Measurements from ENCODE around the gene PPP2R3A.
"Not testable (repeated sequence)": the region's sequence is repeated elsewhere in the genome, so short reads cannot be mapped to it uniquely, and the experiment has no call there.

The PPP2R3A gene

DNA sequence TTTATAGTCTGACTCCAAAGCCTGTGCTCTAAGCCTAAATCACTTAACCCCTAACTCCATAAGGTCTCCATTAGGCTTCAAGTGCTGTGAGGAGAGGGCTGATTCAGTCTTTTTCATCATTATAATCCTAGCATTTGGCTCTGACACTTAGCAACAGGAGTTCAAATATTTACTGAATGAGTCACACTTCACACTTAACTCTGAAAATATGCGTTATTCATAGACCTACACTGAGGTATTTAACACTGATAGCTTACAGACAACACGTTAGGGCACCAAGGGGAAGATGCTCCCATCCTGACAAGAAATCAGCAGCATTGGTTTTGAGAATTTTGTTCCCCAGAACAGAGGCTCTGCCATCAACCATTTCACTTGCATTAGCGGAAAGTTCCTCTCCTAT, 177.1 kb downstream of the PPP2R3A start:
- peak overlapping the region; percentile 7 for H3K27ac ChIP-seq (ENCODE audit: low read depth, low read length)
- H3K4me3 ChIP-seq (ENCODE audit: low read depth in 1 of 5, low read length in 5 of 5), result no peak overlapping the region
- no peaks in the 10 kb centered on the region for H3K9me3 ChIP-seq (ENCODE audit: control insufficient read depth in 5 of 5, low read length in 5 of 5)
- H3K4me1 ChIP-seq (ENCODE audit: control insufficient read depth in 5 of 5, insufficient read depth in 5 of 5, low read length in 5 of 5), result peaks cover 0 to 9% (median 0%) of the 10 kb centered on the region in 5 donors
- no peaks in the 10 kb centered on the region for H3K27me3 ChIP-seq (ENCODE audit: control insufficient read depth in 5 of 5, insufficient read depth in 4 of 5, low read length in 5 of 5)
- H3K36me3 ChIP-seq (ENCODE audit: control insufficient read depth in 5 of 5, insufficient read depth in 5 of 5, low read length in 5 of 5), result peaks cover 0 to 8% (median 0%) of the 10 kb centered on the region in 5 donors
- no peak overlapping the region for H3K9ac ChIP-seq (ENCODE audit: low read length in 5 of 5)

DNA sequence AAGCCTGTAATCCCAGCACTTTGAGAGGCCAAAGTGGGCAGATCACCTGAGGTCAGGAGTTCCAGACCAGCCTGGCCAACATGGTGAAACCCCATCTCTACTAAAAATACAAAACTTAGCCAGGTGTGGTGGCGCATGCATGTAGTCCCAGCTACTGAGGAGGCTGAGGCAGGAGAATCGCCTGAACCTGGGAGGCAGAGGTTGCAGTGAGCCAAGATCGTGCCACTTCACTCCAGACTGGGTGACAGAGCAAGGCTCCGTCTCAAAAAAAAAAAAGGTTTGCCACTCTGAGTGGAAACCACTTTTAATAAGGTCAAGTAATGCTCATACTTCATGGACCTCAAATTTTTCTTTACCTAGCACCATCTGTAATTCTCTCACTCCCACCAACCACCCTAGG, 178.9 kb downstream of the PPP2R3A start:
- not testable (repeated sequence) for H3K27me3 ChIP-seq (ENCODE audit: control insufficient read depth in 5 of 5, insufficient read depth in 4 of 5, low read length in 5 of 5); H3K9me3 ChIP-seq (ENCODE audit: control insufficient read depth in 5 of 5, low read length in 5 of 5); H3K4me3 ChIP-seq (ENCODE audit: low read depth in 1 of 5, low read length in 5 of 5); H3K27ac ChIP-seq (ENCODE audit: low read depth, low read length); H3K9ac ChIP-seq (ENCODE audit: low read length in 5 of 5); H3K4me1 ChIP-seq (ENCODE audit: control insufficient read depth in 5 of 5, insufficient read depth in 5 of 5, low read length in 5 of 5); H3K36me3 ChIP-seq (ENCODE audit: control insufficient read depth in 5 of 5, insufficient read depth in 5 of 5, low read length in 5 of 5)

DNA sequence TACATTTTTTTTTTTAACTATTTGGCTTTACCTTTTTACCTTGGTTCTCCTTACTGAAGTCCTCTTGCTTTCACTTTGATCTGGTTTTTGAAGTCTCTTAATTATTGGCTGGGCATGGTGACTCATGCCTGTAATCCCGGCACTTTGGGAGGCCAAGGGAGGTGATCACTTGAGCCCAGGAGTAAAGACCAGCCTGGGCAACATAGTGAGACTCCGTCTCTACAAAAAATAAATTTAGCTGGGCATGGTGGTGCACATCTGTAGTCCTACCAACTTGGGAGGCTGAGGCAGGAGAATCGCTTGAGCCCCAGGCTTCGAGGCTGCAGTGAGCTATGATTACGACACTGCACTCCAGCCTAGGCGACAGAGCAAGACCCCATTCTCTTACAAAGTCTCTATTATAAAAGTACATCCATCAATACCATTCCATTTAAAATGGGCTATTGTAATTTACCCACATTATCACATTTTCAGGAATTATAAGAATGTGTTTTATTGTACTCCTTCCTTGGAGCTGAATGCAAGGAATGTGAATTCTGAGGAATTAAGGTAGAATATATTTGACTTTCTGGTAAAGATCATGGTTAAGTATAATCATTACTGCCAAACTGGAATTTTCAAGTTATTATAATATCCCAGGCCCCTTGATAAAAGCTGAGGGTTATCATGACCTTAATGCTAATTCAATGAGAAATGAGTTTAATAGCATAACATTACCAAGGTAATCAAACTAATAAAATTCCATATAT, 181.6 kb downstream of the PPP2R3A start:
- H3K9me3 ChIP-seq (ENCODE audit: control insufficient read depth in 5 of 5, low read length in 5 of 5), result no peaks in the 10 kb centered on the region
- H3K36me3 ChIP-seq (ENCODE audit: control insufficient read depth in 5 of 5, insufficient read depth in 5 of 5, low read length in 5 of 5), result peaks cover 13 to 21% (median 14%) of the 10 kb centered on the region in 5 donors
- no peak overlapping the region for H3K9ac ChIP-seq (ENCODE audit: low read length in 5 of 5)
- peaks cover 0 to 5% (median 0%) of the 10 kb centered on the region in 5 donors for H3K4me1 ChIP-seq (ENCODE audit: control insufficient read depth in 5 of 5, insufficient read depth in 5 of 5, low read length in 5 of 5)
- no peak overlapping the region for H3K27ac ChIP-seq (ENCODE audit: low read depth, low read length)
- no peak overlapping the region for H3K4me3 ChIP-seq (ENCODE audit: low read depth in 1 of 5, low read length in 5 of 5)
- H3K27me3 ChIP-seq (ENCODE audit: control insufficient read depth in 5 of 5, insufficient read depth in 4 of 5, low read length in 5 of 5), result no peaks in the 10 kb centered on the region

DNA sequence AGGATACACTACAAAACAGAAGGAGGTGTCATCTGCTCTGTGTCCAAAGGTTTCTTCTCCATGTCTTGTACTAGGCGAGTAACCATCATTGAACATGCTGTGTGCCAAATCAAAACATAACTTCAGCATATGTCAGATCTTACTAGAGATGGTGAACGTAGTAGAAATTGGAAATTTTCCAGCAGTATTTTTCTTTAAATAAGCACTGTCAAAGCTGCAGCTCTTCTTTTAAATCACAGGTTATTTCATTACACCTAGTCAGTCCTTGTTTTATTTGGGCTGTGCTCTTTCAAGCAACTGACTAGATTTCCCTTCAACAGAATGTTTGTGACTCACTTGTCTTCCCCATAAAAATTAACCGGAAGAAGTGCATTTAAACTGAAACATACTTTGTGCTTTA, 184.1 kb downstream of the PPP2R3A start:
- H3K27me3 ChIP-seq (ENCODE audit: control insufficient read depth in 5 of 5, insufficient read depth in 4 of 5, low read length in 5 of 5), result no peaks in the 10 kb centered on the region
- H3K4me3 ChIP-seq (ENCODE audit: low read depth in 1 of 5, low read length in 5 of 5), result no peak overlapping the region
- H3K27ac ChIP-seq (ENCODE audit: low read depth, low read length), result no peak overlapping the region
- H3K9me3 ChIP-seq (ENCODE audit: control insufficient read depth in 5 of 5, low read length in 5 of 5), result no peaks in the 10 kb centered on the region
- H3K9ac ChIP-seq (ENCODE audit: low read length in 5 of 5), result no peak overlapping the region
- peaks cover 17 to 22% (median 17%) of the 10 kb centered on the region in 5 donors for H3K36me3 ChIP-seq (ENCODE audit: control insufficient read depth in 5 of 5, insufficient read depth in 5 of 5, low read length in 5 of 5)
- H3K4me1 ChIP-seq (ENCODE audit: control insufficient read depth in 5 of 5, insufficient read depth in 5 of 5, low read length in 5 of 5), result peaks cover 0 to 4% (median 0%) of the 10 kb centered on the region in 5 donors

DNA sequence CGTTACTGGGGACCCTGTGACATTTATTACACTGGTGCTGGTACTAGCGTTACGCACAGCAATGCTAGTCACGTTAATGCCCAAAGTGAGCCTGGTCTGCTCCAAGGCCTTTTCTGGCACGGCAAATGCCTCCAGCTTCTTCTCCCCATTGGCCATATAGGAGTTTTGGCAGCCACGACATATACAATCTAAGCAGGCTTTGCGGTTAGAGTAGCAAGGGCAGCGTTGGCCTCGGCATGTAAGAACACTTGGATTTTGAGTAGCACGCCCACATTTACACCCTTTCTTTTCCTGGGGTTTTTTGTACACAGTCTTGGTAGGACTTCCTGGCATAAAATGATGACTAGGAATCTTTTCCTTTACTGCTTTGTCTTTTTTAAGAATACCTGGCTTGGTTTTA, 185.7 kb downstream of the PPP2R3A start:
- Histone ChIP-seq H3K36me3 (ENCODE audit: control insufficient read depth in 5 of 5, insufficient read depth in 5 of 5, low read length in 5 of 5) (peaks cover 14 to 17% (median 17%) of the 10 kb centered on the region in 5 donors), H3K27ac (ENCODE audit: low read depth, low read length) (no peak overlapping the region), H3K9ac (ENCODE audit: low read length in 5 of 5) (no peak overlapping the region), H3K9me3 (ENCODE audit: control insufficient read depth in 5 of 5, low read length in 5 of 5) (no peaks in the 10 kb centered on the region), H3K4me1 (ENCODE audit: control insufficient read depth in 5 of 5, insufficient read depth in 5 of 5, low read length in 5 of 5) (peaks cover 0 to 5% (median 3%) of the 10 kb centered on the region in 5 donors), H3K27me3 (ENCODE audit: control insufficient read depth in 5 of 5, insufficient read depth in 4 of 5, low read length in 5 of 5) (no peaks in the 10 kb centered on the region), H3K4me3 (ENCODE audit: low read depth in 1 of 5, low read length in 5 of 5) (no peak overlapping the region)

DNA sequence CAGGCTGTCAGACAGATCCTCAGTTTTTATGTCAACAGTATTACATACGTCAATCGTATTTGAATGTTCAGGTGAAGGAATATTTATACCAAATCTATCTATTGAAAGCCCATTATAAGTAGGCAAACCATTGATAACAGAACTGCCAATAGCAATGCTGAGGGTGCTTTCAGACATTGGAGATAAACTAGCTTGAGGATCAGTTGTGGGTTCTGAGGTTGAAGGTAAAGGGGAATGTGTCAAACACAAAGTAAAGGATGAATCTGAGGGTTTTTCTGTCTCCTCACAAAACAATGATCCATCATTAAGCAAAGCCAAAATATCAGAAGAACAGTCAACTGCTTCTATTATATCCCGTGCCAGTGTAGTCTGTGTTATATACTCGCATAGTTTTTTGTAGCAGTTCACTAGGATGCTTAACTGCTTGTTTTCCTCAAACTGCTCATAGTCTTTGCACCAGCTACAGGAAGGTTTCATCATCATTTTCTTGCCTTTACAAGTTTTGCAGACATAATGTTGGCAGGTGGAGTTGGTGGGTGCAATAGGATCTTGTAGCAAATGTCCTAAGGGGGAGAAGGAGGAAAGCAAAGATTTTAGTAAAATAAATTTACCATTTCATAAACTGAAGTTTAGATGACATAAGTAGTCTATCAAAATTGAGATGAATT, 186.8 kb downstream of the PPP2R3A start:
- H3K4me1 ChIP-seq (ENCODE audit: control insufficient read depth in 5 of 5, insufficient read depth in 5 of 5, low read length in 5 of 5), result peaks cover 0 to 4% (median 3%) of the 10 kb centered on the region in 5 donors
- H3K9me3 ChIP-seq (ENCODE audit: control insufficient read depth in 5 of 5, low read length in 5 of 5), result no peaks in the 10 kb centered on the region
- H3K9ac ChIP-seq (ENCODE audit: low read length in 5 of 5), result no peak overlapping the region
- peaks cover 14 to 17% (median 17%) of the 10 kb centered on the region in 5 donors for H3K36me3 ChIP-seq (ENCODE audit: control insufficient read depth in 5 of 5, insufficient read depth in 5 of 5, low read length in 5 of 5)
- H3K4me3 ChIP-seq (ENCODE audit: low read depth in 1 of 5, low read length in 5 of 5), result no peak overlapping the region
- H3K27ac ChIP-seq (ENCODE audit: low read depth, low read length), result no peak overlapping the region
- H3K27me3 ChIP-seq (ENCODE audit: control insufficient read depth in 5 of 5, insufficient read depth in 4 of 5, low read length in 5 of 5), result no peaks in the 10 kb centered on the region

DNA sequence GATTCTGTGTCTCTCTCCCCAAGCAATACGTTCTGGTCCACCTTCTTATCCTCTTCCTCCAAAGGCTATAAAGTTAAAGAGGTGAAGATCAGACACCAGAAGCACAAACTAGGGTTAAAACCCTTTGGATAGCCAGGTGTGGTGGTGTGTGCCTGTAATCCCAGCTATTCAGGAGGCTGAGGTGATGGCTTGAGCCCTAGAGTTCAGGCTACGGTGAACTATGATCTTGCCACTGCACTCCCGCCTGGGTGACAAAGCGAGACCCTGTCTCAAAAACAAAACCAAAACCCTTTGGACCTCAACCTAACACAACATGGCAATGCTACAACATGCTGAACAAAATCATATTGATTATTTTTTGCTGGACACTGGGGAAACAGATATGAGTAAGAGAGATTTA, 187.4 kb downstream of the PPP2R3A start:
- Histone ChIP-seq H3K4me1 (ENCODE audit: control insufficient read depth in 5 of 5, insufficient read depth in 5 of 5, low read length in 5 of 5) (peaks cover 0 to 4% (median 3%) of the 10 kb centered on the region in 5 donors), H3K9ac (ENCODE audit: low read length in 5 of 5) (no peak overlapping the region), H3K27ac (ENCODE audit: low read depth, low read length) (no peak overlapping the region), H3K9me3 (ENCODE audit: control insufficient read depth in 5 of 5, low read length in 5 of 5) (no peaks in the 10 kb centered on the region), H3K27me3 (ENCODE audit: control insufficient read depth in 5 of 5, insufficient read depth in 4 of 5, low read length in 5 of 5) (no peaks in the 10 kb centered on the region), H3K4me3 (ENCODE audit: low read depth in 1 of 5, low read length in 5 of 5) (no peak overlapping the region), H3K36me3 (ENCODE audit: control insufficient read depth in 5 of 5, insufficient read depth in 5 of 5, low read length in 5 of 5) (peaks cover 14 to 17% (median 17%) of the 10 kb centered on the region in 5 donors)

DNA sequence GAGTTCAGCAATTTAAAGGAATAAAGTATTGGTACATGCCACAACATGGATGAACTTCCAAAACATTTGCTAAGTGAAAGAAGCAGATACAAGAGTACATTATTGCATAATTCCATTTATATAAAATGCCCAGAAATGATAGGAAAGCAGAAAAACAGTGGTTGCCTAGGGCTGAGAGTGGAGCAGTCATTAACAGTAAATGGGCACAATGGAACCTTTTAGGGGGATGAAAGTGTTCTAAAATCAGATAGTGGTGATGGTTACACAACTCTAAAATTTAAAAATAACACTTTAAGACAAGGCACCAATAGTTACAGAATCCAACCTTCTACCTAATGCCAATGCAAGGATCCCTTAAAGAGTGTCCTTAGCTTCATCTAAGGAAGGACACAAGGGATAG, 196.0 kb downstream of the PPP2R3A start:
- Histone ChIP-seq H3K27ac (ENCODE audit: low read depth, low read length) (no peak overlapping the region), H3K4me1 (ENCODE audit: control insufficient read depth in 5 of 5, insufficient read depth in 5 of 5, low read length in 5 of 5) (peaks cover 0 to 24% (median 8%) of the 10 kb centered on the region in 5 donors), H3K27me3 (ENCODE audit: control insufficient read depth in 5 of 5, insufficient read depth in 4 of 5, low read length in 5 of 5) (no peaks in the 10 kb centered on the region), H3K9ac (ENCODE audit: low read length in 5 of 5) (no peak overlapping the region), H3K4me3 (ENCODE audit: low read depth in 1 of 5, low read length in 5 of 5) (no peak overlapping the region), H3K36me3 (ENCODE audit: control insufficient read depth in 5 of 5, insufficient read depth in 5 of 5, low read length in 5 of 5) (no peaks in the 10 kb centered on the region), H3K9me3 (ENCODE audit: control insufficient read depth in 5 of 5, low read length in 5 of 5) (no peaks in the 10 kb centered on the region)

DNA sequence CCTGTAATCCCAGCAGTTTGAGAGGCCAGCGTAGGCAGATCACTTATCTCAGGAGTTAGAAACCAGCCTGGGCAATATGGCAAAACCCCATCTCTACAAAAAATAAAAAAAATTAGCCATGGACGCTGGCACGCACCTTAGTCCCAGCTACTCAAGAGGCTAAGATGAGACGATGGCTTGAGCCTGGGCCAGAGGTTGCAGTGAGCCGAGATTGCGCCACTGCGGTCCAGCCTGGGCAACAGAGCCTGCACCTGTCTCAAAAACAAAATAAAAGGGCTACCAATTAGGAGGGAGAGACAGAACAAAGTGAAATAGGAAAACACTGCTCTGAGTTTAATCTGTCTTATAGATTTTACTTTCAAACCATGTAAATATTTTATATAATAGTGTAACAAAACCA, 196.8 kb downstream of the PPP2R3A start:
- Histone ChIP-seq H3K9me3 (ENCODE audit: control insufficient read depth in 5 of 5, low read length in 5 of 5) (no peaks in the 10 kb centered on the region), H3K4me1 (ENCODE audit: control insufficient read depth in 5 of 5, insufficient read depth in 5 of 5, low read length in 5 of 5) (peaks cover 0 to 26% (median 9%) of the 10 kb centered on the region in 5 donors), H3K36me3 (ENCODE audit: control insufficient read depth in 5 of 5, insufficient read depth in 5 of 5, low read length in 5 of 5) (no peaks in the 10 kb centered on the region), H3K27me3 (ENCODE audit: control insufficient read depth in 5 of 5, insufficient read depth in 4 of 5, low read length in 5 of 5) (no peaks in the 10 kb centered on the region), H3K4me3 (ENCODE audit: low read depth in 1 of 5, low read length in 5 of 5) (no peak overlapping the region), H3K9ac (ENCODE audit: low read length in 5 of 5) (no peak overlapping the region), H3K27ac (ENCODE audit: low read depth, low read length) (no peak overlapping the region)

DNA sequence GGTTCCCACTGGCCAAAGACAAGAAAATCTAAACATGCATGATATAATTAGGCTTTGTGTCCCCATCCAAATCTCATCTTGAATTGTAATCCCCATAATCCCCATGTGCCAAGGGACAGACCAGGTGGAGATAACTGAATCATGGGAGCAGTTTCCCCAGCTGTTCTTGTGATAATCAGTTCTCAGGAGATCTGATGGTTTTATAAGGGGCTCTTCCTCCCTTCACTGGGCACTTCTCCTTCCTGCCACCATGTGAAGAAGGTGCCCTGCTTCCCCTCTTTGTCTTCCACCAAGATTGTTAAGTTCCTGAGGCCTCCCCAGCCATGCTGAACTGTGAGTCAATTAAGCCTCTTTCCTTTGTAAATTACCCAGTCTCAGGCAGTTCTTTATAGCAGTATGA, 198.1 kb downstream of the PPP2R3A start:
- not testable (repeated sequence) for H3K4me3 ChIP-seq (ENCODE audit: low read depth in 1 of 5, low read length in 5 of 5); H3K36me3 ChIP-seq (ENCODE audit: control insufficient read depth in 5 of 5, insufficient read depth in 5 of 5, low read length in 5 of 5); H3K27ac ChIP-seq (ENCODE audit: low read depth, low read length); H3K9me3 ChIP-seq (ENCODE audit: control insufficient read depth in 5 of 5, low read length in 5 of 5); H3K27me3 ChIP-seq (ENCODE audit: control insufficient read depth in 5 of 5, insufficient read depth in 4 of 5, low read length in 5 of 5); H3K9ac ChIP-seq (ENCODE audit: low read length in 5 of 5)
- peaks cover 0 to 26% (median 9%) of the 10 kb centered on the region in 5 donors for H3K4me1 ChIP-seq (ENCODE audit: control insufficient read depth in 5 of 5, insufficient read depth in 5 of 5, low read length in 5 of 5)
